Stimulated activated CD8-positive, alpha-beta memory T cell treated with anti-CD3 and anti-CD28 coated beads, Interleukin-4, amount 100 ng/mL, for 4 hours (primary cell): ENCODE results near the gene KRTAP10-1.
"Not testable (repeated sequence)": the region's sequence is repeated elsewhere in the genome, so short reads cannot be mapped to it uniquely, and the experiment has no call there.

ENCODE experiments used
- DNase-seq, 2 donors: peaks; one replicate each; pipeline ENCODE4 v3.0.0-alpha.2; 2020; ENCODE audit warnings: low read depth in 2 of 2, low spot score in 1 of 2

KRTAP10-1 gene

DNA sequence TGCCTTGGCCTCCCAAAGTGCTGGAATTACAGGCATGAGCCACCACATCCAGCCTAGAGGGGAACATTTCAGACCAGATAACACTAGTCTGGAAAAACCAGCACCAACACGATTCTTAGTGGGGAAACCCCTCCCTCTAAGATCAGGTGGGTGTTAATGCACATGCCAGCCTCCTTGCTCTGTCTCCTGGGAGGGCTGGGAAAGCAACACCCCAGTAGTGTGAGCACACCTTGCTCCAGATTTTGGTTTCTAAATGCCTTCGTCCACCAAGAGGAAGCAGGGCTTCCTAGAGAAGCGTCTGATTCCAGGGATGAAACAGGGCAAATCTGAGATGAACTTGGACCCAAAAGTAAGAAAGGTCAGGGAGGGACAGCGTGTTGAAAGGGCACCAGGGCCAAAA lies 31.3 kb upstream of the KRTAP10-1 start:
- no peak for DNase-seq

DNA sequence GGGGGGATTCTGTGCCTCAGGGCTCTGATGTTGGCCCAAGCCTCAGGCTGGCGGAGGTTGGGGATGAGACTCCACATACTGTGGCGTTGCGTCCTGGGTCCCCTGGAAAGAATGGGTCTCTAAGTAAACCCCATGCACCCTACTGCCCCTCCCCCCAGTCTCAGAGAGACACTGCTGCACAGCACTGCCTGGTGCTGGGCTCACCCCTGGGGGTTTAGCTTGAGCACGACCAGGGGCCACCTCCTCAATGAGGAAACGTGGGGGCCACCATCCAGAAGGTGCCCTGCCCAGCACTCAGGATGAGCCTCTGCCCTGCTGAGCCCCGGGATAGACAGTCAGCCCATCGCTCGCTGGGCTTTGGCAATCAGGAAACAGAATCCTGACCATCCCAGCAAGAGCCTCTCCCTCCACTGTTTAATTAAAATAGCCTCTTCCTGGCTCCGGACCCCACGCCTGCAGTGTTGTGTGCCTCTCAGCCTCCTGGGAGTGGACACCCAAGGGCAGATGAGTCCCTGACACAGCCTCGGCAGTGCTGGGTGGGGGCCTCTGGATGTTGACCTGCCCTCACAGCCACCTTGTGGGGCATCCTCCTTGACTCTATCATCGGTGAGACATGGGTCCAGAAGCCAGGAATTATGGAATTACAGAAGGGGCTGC lies 30.0 kb upstream of the KRTAP10-1 start:
- DNase-seq: no peak

DNA sequence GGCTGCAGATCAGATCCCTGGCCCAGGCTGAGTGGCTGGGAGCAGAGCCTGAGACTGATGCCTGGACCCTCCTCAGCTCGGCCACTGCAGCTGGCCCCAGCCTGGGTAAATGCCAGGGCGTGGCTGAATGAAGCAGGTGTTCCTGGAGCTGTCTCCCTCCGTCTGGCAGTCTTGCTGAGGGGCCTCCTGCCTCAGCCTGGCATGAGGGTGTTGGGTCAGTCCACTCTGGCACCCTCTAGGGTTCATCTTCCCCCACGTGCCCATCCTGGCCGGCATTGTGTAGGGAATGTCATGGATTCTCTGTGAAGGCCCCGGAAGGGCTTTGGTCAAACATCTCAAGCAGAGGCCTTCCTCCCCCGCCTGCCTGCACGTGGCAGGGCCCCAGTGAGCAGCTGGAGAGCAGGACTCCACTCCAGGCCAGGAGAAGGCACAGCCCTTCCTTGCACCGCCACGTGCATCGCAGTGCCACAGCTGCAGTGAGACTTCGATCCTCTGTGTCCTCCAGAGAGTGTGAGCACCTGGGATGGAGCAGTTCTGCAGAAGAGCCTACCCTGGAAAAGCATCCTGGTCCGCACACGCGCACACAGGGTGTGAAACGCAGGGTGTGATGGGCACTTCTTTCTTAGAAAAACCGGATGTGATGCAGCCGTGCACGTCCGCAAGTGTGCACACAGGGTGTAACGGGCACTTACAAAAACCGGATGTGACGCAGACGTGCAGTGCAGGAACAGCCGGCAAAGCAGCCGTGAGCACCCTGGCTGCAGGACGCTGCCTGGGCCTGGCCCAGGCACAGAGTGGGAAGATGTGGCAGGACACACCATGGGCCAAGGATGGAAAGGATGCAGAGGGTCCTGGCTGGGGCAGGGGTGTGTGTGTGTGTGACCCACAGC lies 28.9 kb upstream of the KRTAP10-1 start:
- no peak for DNase-seq

DNA sequence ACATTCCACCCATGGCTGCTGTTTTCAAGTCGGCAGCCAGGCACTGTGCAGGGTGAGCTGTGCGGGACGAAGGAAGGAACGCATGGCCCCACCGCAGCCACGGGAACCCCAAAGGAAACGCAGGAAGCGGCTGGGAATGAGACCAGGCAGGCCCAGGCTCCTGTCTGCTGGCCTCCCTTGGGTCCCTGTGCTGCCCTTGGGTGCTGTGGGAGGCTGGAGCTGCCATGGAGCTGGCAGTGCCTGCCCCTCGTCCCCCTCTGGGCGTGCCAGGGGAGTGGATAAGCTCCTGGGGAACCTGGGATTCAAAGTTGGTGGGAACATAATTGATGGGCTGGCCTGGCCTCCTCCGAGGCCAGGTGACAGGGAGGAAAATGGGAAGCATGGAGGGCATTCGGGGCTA lies 28.3 kb upstream of the KRTAP10-1 start:
- no peak for DNase-seq

DNA sequence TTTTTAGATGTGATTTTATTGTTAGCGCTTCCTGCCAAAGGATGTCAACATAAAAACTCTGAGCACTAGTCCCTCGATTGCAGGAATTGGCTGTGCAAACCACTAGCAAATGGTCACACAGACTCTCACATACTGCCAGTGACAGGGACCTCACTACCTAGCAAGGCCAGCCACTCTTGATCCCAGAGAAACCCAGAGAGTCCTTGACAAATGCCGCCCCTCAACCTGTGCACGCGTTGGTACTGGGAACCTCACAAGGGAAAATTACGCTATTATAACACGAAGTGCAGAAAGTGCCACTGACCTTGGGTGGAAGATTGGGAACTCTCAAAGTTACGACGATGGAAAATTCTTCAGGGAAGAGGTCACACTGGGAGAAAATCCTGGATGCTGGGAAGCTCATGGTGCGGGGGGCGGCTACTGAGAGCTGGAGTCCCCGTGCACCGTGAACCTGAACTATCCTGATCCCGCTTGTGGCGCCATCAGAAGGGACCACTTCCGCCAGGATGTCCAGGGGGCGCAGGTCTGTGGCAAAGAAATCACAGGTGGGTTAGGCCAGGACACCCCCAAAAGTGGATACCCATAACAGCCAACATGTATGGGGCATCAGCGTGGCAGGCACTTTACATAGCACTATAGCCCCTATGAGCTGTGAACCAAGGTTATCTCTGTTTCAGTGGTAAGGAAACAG lies 27.6 kb upstream of the KRTAP10-1 start:
- DNase-seq: no peak

DNA sequence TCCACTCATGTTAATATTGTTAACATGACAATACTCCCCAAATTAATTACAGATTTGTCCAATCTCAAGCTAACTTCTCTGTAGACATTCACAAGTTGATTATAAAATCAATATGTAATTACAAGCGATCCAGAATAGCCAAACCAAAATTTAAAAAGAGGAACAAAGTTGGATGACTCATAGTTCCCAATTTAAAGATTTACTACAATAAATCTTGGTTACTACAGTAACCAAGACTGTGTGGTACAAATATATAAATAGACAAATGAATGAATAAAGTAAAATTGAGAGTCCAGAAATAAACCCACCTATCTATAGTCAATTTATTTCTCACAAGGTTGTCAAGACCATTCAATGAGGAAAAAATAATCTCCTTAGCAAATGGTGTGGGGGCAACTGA lies 26.4 kb upstream of the KRTAP10-1 start:
- DNase-seq: no peak

DNA sequence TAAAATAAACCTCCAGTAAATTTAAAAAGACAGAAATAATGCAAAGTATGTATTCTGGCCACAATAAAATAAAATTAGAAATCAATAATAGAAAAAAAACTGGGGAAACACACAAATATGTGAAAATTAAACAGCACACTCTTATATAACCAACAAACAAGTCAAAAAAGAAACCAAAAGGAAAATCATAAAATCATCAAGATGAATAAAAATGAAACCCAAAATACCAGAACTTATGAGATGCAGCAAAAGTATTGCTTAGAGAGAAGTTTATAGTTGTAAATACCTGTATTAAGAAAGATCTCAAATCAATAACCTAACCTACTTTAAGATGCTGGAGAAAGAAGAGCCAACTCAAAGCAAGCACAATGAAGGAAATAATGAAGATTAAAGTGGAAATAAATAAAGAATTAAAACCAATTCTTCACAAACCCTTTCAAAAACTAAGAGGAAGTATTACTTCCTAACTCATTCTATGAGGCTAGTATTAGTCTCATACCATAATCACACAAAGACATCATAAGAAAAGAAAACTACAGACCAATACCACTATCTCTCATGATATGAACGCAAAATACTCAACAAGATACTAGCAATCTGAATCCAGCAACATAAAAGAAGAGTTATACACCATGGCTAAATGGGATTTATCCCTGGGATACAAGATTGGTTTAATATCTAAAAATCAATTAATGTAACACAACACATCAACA lies 25.0 kb upstream of the KRTAP10-1 start:
- no peak for DNase-seq

DNA sequence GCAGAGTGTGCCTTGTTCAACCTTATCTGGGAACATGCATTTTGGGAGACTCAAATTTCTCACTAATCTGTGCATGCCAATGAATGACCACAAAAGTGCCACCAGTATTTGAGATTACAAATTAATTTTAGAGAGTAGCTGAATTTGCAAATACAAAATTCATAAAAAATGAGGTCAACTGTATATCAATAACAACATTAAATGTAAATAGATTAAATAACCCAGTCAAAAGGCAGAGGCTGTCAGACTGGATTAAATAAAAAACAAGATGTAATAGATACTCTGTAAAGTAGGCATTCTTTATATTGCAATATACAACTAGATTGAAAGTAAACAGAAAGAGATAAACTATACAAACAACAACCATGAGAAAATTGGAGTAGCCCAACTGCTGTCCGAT lies 24.1 kb upstream of the KRTAP10-1 start:
- no peak for DNase-seq

DNA sequence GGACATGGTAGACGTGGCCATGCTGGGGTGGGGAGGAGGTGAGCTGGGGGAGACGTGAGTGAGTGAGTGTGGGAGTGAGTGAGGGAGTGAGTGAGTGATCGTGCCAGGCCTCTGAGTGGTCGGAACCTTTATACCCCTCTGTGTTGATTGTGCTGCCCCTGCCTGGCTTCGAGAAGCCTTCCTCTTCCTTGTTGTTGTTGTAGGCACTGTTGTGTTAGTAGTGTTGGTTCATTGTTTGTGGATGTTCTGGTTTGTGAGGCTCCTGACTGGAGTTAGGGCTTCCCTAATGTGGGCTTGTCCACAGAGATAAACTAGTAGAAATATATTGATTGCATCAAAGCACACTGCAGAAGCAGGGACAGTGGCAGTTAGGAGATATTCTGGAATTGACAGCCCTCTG lies 18.7 kb upstream of the KRTAP10-1 start, which contains the start of gene KRTAP10-3:
Gene KRTAP10-3 (minus strand): TSS at position 101 of the 400 bp plus-strand sequence. CDS start 80 bp downstream, at position 21.
- no peak for DNase-seq

DNA sequence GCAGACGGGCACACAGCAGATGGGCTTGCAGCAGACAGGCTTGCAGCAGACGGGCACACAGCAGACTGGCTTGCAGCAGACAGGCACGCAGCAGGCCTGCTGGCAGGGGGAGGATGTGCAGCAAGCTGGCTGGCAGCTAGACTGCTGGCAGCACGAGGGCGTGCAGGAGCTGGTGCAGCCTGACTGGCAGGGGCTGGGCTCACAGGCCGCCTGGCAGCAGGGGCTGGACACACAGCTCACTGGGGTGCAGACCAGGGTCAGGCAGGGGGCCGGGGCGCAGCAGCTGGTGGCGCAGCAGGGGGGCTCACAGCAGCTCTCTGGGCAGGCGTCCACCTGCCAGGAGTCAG lies 18.3 kb upstream of the KRTAP10-1 start:
- not testable (repeated sequence) for DNase-seq

DNA sequence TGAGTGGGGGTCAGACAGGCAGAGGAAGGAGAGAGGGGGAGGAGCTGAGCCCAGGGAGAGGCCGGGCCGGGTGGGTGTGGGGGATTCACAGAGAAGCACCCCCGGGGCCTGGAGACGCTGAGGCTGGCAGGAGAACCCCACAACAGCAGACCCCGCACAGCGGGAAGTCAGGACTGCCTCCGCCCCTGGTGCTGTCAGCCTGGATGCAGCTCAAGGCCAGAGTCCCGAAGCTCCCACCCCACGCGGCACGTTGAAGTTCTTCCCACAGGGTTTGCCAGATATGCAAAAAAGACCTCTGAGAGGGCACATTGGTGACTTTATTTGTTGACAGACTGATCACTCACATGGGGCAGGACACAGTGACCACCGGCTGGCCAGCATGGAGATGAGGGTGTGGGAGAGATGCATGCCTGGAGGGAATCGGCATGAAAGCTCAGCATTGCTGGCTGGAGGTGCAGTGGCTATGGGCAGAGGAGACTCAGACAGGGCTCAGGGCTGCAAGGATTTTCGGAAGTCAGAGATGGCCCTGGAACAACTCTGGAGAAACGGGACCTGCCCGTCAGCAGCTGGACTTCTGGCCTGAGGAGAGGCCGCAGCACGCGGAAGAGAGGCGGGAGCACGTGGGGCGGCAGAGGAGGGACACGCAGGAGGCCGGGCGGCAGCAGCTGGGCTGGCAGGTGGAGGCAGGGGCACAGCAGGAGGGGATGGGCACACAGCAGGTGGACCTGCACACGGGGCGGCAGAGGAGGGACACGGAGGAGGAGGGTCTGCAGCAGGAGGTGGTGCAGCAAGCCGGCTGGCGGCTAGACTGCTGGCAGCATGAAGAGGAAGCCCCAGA lies 17.7 kb upstream of the KRTAP10-1 start:
- no peak for DNase-seq

DNA sequence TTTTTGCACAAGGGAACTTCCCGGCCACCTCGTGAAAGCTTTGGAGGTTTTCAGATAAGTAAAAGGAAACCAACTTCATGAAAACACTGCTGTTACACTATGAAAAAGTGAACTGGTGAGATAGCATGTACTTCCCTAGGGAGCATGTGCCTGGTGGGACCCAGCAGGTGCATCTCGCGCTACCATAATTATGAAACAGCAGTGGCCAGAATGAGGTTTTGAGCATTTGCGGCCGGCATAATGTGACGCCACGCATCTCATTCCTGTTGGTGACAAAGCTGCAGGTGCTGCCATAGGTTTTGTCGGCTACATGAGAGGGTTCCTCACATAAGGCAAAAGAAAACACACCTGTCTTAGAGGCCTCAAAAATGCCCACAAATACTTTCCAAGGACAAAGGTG lies 16.9 kb upstream of the KRTAP10-1 start:
- DNase-seq: no peak

DNA sequence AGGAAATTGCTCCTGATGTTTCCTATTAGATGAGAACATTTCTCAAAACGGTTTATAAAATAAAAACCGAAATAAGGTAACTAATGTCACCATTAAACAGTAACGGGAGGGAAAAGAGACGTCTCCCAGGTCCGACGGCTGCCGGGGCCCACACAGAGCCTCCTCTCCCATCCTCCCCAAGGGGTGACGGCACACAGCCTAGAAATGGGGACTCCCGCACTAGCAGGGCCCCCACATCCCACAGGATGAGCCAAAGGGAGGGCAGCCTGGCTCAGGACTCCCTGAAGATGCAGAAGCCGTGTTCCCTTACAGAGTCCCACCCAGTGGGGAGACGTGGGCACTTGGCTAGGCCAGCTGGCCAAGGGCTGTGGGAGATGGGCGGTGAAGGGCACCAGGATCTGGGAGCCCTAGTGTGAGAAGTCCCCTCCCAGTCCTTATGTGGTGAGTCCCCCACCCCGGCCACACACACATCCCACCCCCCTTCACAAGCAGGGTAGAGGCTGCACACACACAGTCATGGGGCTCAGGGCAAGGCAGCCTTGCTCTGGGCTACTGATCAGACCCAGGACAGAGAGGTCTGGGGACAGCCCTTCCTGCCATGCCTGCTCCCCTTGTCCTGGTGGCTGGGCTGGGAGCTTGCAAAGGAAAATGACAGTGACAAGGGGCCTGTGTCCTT lies 15.3 kb upstream of the KRTAP10-1 start:
- no peak for DNase-seq

DNA sequence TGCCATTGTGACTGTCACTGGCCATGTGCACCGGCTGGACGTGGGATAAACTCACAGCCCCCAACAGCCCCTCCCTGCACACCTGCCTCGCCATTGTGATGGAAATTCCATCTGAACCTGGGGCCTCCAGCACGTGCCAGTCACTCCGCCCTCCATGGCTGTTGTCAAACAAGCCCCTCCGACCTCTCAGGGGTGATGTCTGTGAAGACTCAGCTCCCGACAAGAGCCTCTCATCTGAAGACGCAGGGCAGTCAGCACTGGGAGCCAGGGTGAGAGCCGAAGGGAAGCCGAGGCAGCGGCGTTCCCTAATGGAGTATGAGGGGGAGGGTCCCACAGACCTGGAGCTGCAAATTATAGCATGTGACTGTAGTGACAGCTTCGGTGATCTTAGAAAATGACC lies 12.7 kb upstream of the KRTAP10-1 start:
- no peak for DNase-seq

DNA sequence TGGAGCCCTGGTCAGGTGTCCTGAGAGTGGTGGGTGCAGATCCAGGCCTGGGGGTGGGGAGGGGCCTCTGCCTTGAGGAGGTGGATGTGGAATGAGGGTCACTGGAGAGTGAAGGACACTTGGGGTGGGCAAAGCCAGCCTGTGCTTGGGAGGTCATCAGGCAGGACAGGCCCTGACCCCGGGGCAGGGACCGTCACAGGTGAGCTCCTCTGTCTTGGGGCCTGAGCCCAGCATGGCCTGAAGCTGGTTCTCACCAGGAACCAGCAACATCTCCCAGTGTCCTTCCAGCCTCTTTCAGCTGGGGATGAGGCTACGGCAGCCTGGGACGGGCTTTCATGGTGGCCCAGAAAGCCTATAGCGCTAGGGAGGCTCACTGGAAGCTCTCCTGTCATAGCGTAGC lies 12.1 kb upstream of the KRTAP10-1 start:
- no peak for DNase-seq

DNA sequence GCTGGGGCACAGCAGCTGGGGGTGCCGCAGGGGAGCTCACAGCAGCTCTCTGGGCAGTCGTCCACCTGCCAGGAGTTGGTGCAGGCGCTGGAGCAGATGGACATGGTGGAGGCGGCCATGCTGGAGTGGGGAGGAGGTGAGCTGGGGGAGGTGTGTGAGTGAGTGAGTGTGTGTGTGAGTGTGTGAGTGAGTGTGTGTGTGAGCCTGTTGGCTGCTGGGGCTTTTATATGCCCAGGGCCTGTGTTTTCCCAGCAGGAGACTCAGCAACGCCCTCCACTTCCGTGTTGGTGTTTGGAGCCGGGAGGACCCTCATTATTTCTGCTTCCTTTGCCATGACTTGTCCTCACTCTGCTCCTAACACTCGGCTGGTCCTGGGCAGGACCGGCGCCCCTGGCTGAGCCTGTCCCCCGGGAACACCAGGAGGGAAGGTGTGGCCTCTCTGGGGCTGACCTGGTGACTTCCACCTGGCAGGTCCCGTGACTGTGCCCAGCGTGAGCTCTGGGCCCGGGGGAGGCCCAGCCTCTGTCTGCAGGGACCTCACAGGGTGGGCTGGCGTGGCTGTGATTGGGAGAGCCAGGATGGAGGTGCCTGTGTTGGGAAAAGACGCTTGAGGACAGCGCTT lies 11.5 kb upstream of the KRTAP10-1 start, which contains the start of gene KRTAP10-2:
Gene KRTAP10-2 (minus strand): TSS at position 166 of the 622 bp plus-strand sequence. CDS start 47 bp downstream, at position 119.
- no peak for DNase-seq

DNA sequence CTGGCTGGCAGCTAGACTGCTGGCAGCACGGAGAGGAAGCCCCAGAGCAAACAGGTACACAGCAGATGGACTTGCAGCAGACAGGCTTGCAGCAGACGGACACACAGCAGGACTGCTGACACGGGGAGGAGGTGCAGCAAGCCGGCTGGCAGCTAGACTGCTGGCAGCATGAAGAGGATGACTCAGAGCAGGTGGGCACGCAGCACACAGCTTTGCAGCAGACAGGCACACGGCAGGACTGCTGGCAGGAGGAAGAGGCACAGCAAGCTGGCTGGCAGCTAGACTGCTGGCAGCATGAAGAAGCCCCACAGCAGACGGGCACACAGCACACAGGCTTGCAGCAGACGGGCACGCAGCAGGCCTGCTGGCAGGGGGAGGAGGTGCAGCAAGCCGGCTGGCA lies 10.8 kb upstream of the KRTAP10-1 start:
- DNase-seq: no peak

DNA sequence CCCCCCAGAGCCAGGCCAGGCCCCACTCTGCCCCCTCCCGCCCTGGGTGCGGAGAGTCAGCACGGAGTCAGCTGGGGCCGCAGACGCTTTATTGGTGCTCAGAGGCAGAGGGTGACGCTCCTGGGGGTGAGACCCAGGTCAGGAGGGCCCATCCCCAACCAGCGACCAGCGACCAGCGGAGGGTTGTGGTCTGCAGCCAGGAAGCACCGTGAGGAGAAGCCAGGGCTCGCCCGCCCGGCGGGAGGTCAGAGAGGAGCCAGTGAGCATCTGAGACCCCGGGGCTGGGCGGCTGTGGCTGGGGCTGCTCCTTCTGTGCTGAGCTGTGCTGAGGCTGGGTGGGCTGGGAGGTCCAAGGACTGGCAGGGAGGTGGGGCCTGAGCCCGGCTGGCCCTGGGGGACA lies 10.3 kb upstream of the KRTAP10-1 start:
- DNase-seq: not testable (repeated sequence)

DNA sequence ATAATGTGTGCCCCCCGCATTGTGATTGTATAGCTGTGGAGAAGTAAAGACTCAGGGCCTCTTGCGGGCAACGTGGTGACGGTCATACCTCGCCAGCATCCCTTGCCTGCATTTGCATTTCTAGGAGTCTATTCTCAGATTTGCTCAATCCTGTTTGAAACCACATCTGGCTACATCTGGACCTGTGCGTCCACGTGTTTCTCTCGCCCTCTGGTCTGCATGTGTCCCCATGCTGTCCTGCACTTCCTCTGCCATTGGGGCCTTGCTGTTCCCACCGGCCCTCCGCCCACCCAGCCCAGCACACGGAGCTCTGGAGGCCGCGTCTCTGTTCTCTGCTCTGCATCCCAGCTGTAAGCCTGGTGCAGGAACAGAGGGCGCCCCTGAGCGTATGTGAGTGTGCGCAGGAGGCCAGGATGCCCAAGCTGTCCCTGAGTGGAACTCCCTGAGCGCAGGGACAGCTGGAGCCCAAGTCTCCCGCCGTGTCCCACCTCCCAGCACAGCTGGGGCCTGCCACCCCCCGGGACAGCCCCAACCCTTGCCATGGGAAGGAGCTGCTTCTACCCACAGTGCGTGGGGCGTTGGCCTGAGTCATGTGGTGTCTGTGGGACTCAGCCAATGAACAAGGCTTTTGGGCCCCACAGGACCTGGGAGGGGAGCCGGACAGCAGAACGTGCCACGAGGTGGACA lies 9.7 kb upstream of the KRTAP10-1 start:
- no peak for DNase-seq
